Neural cell (in vitro differentiated cells): ENCODE results near the gene PRKG1. TPM values are rescaled to one million over a fixed set of nuclear protein-coding genes. Genes with fewer than 3 reads are reported as not detected.

ENCODE experiments used
- H2AFZ ChIP-seq: fragments of 200-600, 300-800 bp; sonication (generic), shearing (Covaris generic); 2 replicates; pipeline ENCODE4 v1.6.0; 2014; ENCODE audit warnings: low read depth, mild to moderate bottlenecking, antibody characterized with exemption, low read length, moderate library complexity
- H3F3A ChIP-seq: fragments of 200-600 bp; shearing (Covaris generic); 2 replicates; pipeline ENCODE4 v1.6.1; 2016; ENCODE audit warnings: mild to moderate bottlenecking, moderate library complexity, mixed read lengths, antibody characterized with exemption, low read length; ENCODE audit not compliant: insufficient read depth, poor library complexity, severe bottlenecking
- H3K27ac ChIP-seq: fragments of 200-600, 300-800 bp; sonication (generic), shearing (Covaris generic); 2 replicates; pipeline ENCODE4 v1.5.1; 2014; ENCODE audit warnings: mild to moderate bottlenecking, low read length, moderate library complexity
- H3K27me3 ChIP-seq: fragments of 300-800, 200-600 bp; sonication (generic), shearing (Covaris generic); 2 replicates; pipeline ENCODE4 v1.6.0; 2014; ENCODE audit warnings: mild to moderate bottlenecking, low read depth, low read length, moderate library complexity; ENCODE audit not compliant: insufficient read depth
- H3K36me3 ChIP-seq: fragments of 300-800, 200-600 bp; sonication (generic), shearing (Covaris generic); 2 replicates; pipeline ENCODE4 v1.5.1; 2014; ENCODE audit warnings: mild to moderate bottlenecking, antibody characterized with exemption, low read length, moderate library complexity; ENCODE audit not compliant: insufficient read depth
- H3K4me2 ChIP-seq: fragments of 300-800, 200-600 bp; sonication (generic), shearing (Covaris generic); 2 replicates; pipeline ENCODE4 v1.6.0; 2014; ENCODE audit warnings: mild to moderate bottlenecking, low read length
- H3K4me3 ChIP-seq: fragments of 300-800, 200-600 bp; sonication (generic), shearing (Covaris generic); 2 replicates; pipeline ENCODE4 v1.5.1; 2014; ENCODE audit warnings: mild to moderate bottlenecking, low read length, moderate library complexity
- H3K79me2 ChIP-seq: fragments of 200-600 bp; shearing (Covaris generic); replicated peaks from 2 replicates; pipeline ENCODE4 v1.6.0; 2014; ENCODE audit warnings: mild to moderate bottlenecking, low read length, moderate library complexity; ENCODE audit not compliant: insufficient read depth
- H3K9ac ChIP-seq: fragments of 300-800, 200-600 bp; sonication (generic), shearing (Covaris generic); 2 replicates; pipeline ENCODE4 v1.6.1; 2016; ENCODE audit warnings: mild to moderate bottlenecking, low read length, mixed read lengths
- H3K9me2 ChIP-seq: fragments of 200-600 bp; shearing (Covaris generic); 2 replicates; pipeline ENCODE4 v1.6.1; 2016; ENCODE audit warnings: mild to moderate bottlenecking, low read length, mixed read lengths; ENCODE audit not compliant: insufficient read depth
- H3K9me3 ChIP-seq: fragments of 200-600, 300-800 bp; sonication (generic), shearing (Covaris generic); 2 replicates; pipeline ENCODE4 v1.6.1; 2016; ENCODE audit warnings: mild to moderate bottlenecking, mixed run types, low read length, moderate library complexity, mixed read lengths
- H4K20me1 ChIP-seq: fragments of 200-600 bp; shearing (Covaris generic); 2 replicates; pipeline ENCODE4 v1.6.1; 2016; ENCODE audit warnings: mild to moderate bottlenecking, mixed run types; ENCODE audit not compliant: insufficient read depth
- CTCF ChIP-seq: fragments of 450-650 bp; IDR thresholded peaks from 2 replicates; pipeline ENCODE4 v1.5.1; 2014; ENCODE audit warnings: antibody characterized with exemption, mild to moderate bottlenecking, moderate library complexity; ENCODE audit not compliant: poor library complexity, severe bottlenecking
- EP300 ChIP-seq: fragments of 450-650 bp; conservative IDR thresholded peaks from 2 replicates; pipeline ENCODE4 v1.6.1; 2014; ENCODE audit warnings: antibody characterized with exemption, mild to moderate bottlenecking, moderate library complexity; ENCODE audit not compliant: poor library complexity, severe bottlenecking
- EZH2 ChIP-seq: fragments of 200-600, 300-800 bp; shearing (Covaris generic), sonication (generic); IDR thresholded peaks from 2 replicates; pipeline ENCODE4 v1.6.1; 2014; ENCODE audit warnings: antibody characterized with exemption, low read length, borderline replicate concordance, mild to moderate bottlenecking; ENCODE audit not compliant: insufficient read depth, poor library complexity, severe bottlenecking
- MXI1 ChIP-seq: fragments of 450-650 bp; conservative IDR thresholded peaks from 2 replicates; pipeline ENCODE4 v1.6.1; 2014; ENCODE audit warnings: antibody characterized with exemption, mild to moderate bottlenecking; ENCODE audit not compliant: poor library complexity, severe bottlenecking
- POLR2AphosphoS5 ChIP-seq: IDR thresholded peaks from 2 replicates; pipeline ENCODE4 v1.6.1; 2012
- RAD21 ChIP-seq: fragments of 450-650 bp; conservative IDR thresholded peaks from 2 replicates; pipeline ENCODE4 v1.6.1; 2014; ENCODE audit warnings: antibody characterized with exemption, mild to moderate bottlenecking, moderate library complexity
- REST ChIP-seq: IDR thresholded peaks from 2 replicates; pipeline ENCODE4 v1.6.1; 2012; ENCODE audit warnings: borderline replicate concordance
- SMC3 ChIP-seq: fragments of 450-650 bp; conservative IDR thresholded peaks from 2 replicates; pipeline ENCODE4 v1.6.1; 2014; ENCODE audit warnings: antibody characterized with exemption, mild to moderate bottlenecking, moderate library complexity; ENCODE audit not compliant: poor library complexity
- TAF1 ChIP-seq: IDR thresholded peaks from 2 replicates; pipeline ENCODE4 v1.6.1; 2012; ENCODE audit warnings: low read depth
- polyA plus RNA-seq: library from polyadenylated mRNA; depleted of rRNA; stranded (reverse); fragments of >200 nt; gene quantifications from 2 replicates; pipeline ENCODE4 v1.2.3, GENCODE V29; 2014

The PRKG1 gene
- polyA plus RNA-seq, 1 donor from 2014 or later = 2.2 TPM

- Histone ChIP-seq H3K36me3 (no peaks in the 10 kb centered on the region), H3K27ac (no peak overlapping the region), H4K20me1 (no peaks in the 10 kb centered on the region), H3K27me3 (no peaks in the 10 kb centered on the region), H3K9me3 (no peaks in the 10 kb centered on the region), H3K9me2 (no peaks in the 10 kb centered on the region), H3K79me2 (no peaks in the 10 kb centered on the region), H3F3A (no peaks in the 10 kb centered on the region), H3K4me2 (no peak overlapping the region), H3K4me3 (no peak overlapping the region), H3K9ac (no peak overlapping the region), H2AFZ (no peak overlapping the region)
- TF ChIP-seq CTCF = no peak
- no peak for TF ChIP-seq MXI1
- TF ChIP-seq EP300 = no peak
- no peak for TF ChIP-seq REST
- no peak for TF ChIP-seq POLR2AphosphoS5
- TF ChIP-seq TAF1 = no peak
- no peak for TF ChIP-seq SMC3
- no peak for TF ChIP-seq RAD21
- TF ChIP-seq EZH2 = no peak
Observed at GRCh38 chr10:51679841-51680240, 605.6 kb downstream of the PRKG1 start.

GRCh38 chr10:51683031-51683691 lies 608.9 kb downstream of the PRKG1 start:
- H3K27me3 ChIP-seq = no peaks in the 10 kb centered on the region
- H4K20me1 ChIP-seq = no peaks in the 10 kb centered on the region
- H3K36me3 ChIP-seq = no peaks in the 10 kb centered on the region
- no peak for TF ChIP-seq EZH2
- no peak for TF ChIP-seq MXI1
- no peak for TF ChIP-seq TAF1
- no peaks in the 10 kb centered on the region for H3K9me2 ChIP-seq
- H3K27ac ChIP-seq = no peak overlapping the region
- no peak overlapping the region for H3K4me3 ChIP-seq
- no peaks in the 10 kb centered on the region for H3K79me2 ChIP-seq
- H3K4me2 ChIP-seq = no peak overlapping the region
- no peaks in the 10 kb centered on the region for H3F3A ChIP-seq
- no peak overlapping the region for H3K9ac ChIP-seq
- no peaks in the 10 kb centered on the region for H3K9me3 ChIP-seq
- H2AFZ ChIP-seq = no peak overlapping the region
